ENCODE results near the gene CKAP5.

DNA sequence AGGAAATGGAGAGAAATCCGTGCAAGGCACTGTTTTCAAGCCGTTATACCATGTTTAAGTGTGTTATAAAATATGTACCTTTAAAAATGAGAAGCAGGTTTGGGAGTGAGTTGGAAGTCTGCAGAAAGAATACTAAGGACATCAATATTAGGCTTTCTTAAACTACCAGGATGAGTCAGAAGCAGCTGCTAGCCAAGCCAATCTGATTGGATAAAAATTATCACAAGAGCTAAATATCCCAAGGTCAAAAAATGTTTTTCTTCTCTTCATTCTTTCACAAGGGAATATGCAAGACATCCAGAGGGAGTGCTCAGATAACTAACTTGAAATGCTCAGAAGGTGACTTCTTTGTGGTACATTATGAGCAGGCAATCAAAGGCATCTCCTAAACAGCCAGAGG, 19.3 kb upstream of the CKAP5 start:
- TF ChIP-seq EZH2 (IDR thresholded peaks at IDR 0.05) (no peak), POLR2AphosphoS5 (IDR thresholded peaks at IDR 0.05; ENCODE audit: borderline replicate concordance, low read depth, low read length) (no peak)

Measured in SK-N-MC (cell line).